HG03520 (cell line): Measurements from ENCODE around the gene OCIAD1.
A peak's percentile ranks its signal among the peaks of the same experiment; 100 is the strongest.
"Not testable (repeated sequence)": the region's sequence is repeated elsewhere in the genome, so short reads cannot be mapped to it uniquely, and the experiment has no call there.

Experiments
- ATAC-seq: cut with Tn5 transposase; IDR thresholded peaks from one replicate; pipeline ENCODE4 v1.9.1; 2021; ENCODE audit warnings: mild to moderate bottlenecking, moderate library complexity; ENCODE audit not compliant: unreplicated experiment

OCIAD1 gene

DNA sequence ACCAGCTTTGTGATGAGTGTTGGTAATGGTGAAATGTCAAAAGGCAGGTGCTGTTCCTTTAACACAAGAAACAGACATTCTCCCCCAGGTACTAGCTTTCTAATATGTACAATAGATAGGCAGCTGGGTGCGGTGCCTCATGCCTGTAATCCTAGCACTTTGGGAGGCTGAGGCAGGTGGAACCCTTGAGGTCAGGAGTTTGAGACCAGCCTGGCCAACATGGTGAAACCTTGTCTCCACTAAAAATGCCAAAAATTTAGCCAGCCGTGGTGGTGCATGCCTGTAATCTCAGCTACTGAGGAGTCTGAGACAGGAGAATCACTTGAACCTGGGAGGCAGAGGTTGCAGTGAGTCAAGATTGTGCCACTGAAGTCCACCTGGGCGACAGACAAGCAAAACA, 50.8 kb downstream of the OCIAD1 start:
- ATAC-seq, result not testable (repeated sequence)

DNA sequence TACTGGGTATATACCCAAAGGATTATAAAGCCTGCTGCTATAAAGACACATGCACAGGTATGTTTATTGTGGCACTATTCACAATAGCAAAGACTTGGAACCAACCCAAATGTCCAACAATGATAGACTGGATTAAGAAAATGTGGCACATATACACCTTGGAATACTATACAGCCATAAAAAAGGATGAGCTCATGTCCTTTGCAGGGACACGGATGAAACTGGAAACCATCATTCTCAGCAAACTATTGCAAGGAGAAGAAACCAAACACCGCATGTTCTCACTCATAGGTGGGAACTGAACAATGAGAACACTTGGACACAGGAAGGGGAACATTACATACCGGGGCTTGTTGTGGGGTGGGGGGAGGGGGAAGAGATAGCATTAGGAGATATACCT, 58.9 kb downstream of the OCIAD1 start:
- ATAC-seq, result not testable (repeated sequence)

DNA sequence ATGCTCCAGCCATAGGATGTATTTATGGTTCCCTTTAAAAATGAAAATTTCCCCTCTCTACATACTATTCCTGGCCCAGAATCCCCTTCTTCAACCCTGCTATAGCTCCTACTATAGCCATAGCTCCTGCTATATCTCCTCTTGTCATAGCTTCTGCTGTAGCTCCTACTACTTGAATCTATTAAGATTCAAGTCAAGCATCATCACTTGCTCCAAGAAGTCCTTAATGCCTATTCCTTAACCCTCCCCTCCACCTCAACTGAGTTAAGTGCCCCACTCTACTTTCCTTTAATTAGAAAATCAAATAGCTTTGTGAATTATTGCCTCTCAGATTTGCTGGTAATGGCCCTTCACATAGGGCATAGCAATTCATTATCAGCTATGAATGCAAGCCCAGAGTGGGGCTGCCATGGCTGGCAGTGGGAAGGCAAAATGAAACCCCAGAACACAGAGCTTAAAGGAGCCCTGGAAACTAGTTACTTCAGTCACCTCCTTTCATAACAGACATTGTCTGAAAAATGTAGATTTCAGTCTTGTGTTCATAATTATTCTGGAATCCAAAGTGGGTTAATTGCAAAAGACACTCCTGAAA, 60.2 kb downstream of the OCIAD1 start:
- ATAC-seq, result no peak

- no peak for ATAC-seq
Observed at GRCh38 chr4:48896845-48897244, 66.0 kb downstream of the OCIAD1 start.

DNA sequence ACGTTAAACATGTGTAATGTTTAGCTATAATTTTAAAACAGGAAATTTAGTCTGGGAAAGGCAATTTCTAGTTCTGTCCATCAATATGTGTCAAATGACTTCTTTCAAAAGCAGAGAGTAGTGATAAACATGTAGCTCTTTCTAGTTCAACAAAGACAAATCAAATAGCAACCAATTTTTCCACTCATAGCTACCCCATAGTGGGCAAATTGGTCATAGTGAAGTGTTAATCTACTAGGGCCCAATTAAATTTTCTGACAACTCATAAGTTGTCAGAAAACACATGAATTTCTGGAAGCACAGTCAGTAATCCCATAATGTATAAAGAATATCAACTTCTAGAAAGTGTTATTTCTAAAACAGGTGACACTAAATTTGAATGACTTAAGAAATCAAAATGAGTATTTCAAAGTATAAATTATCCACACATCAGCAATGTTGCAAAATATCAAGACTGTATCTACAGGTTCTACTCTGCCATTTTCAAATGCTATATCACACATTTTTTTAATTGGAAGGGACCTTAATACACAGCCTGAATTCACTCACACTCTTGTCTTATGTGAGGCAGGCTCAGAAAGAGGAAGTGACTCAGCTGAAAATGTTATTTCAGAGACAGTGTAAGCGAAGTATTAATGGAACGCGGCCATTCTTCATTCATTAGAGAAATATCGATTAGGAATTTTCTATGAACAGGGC, 68.0 kb downstream of the OCIAD1 start:
- ATAC-seq, result no peak

DNA sequence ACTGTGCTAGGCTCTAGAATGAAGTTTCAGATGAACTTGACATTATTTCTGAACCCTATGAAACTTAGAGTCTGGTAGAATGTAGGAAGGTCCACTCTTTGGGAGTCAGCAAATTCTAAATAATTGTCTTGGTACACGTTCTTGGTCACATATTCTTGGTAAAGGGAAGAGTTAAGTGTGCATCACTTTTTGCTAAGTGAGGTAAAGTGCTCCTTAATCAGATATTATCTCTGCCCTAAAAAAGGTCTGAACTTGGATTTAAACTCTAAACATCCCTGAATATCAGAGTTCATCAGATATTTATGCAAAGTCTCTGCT, 68.5 kb downstream of the OCIAD1 start:
- ATAC-seq, result no peak

DNA sequence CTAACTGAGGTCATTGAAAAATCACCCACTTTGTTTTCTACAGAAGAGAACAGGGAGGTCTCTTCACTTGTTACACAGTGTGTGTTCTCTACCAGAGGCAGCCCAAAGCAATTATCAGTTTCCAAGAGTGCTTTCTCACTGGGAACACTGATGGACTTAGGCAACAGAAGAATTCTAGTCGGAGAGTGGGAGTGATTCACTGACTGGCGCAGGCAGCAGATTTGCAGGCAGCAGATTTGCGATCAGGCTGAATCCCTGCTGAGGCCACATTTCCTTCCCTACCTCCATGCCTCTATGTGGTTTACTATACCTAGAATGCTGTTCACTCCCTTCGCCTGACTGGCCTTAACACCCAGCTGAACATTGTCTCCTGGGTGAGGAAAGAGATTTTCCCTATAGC, 69.1 kb downstream of the OCIAD1 start:
- ATAC-seq, result no peak

- ATAC-seq, result no peak
Observed at GRCh38 chr4:48901196-48901595, 70.3 kb downstream of the OCIAD1 start.

- no peak for ATAC-seq
Observed at GRCh38 chr4:48902266-48902665, 71.4 kb downstream of the OCIAD1 start.

DNA sequence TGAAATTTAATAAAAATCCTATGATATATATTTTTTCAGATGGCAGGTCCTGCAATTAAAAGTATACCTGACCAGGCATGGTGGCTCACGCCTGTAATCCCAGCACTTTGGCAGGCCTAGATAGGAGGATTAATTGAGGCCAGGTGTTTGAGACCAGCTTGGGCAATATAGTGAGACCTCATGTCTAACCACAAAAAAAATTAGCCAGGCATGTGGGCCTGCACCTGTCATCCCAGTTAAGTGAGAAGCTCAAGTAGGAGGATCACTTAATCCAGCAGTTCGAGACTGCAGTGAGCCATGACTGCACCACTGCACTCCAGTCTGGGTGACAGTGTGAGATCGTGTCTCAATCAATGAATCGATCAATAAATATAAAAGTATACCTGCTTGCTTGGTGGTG, 73.2 kb downstream of the OCIAD1 start:
- no peak for ATAC-seq

DNA sequence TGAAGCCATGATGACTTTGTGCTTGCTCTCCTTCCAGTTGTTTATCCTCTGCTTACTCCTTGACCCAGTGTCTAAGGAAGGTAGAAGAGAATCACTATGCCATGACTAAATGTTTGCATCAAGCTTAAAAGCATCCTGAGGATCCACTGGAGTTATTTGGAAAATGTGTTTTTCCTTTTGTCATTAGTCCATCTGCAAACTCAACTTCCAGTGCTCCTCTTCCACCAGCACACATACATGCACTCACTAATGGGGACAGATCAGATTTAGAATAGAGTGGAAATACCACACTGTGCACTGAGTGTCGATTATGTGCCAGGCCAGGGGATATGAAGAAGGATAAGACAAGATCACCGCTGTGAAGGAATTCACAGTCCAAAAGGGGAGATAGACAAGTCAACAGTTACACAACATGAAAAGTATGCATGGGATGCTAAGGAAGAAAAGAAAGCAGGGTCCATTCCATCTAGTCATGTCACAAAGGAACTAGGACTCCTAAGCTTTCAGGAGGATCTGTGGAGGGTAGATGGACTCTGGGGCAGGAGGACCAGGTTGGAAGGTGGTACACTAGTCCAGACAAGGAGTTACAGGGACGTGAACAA, 73.8 kb downstream of the OCIAD1 start:
- no peak for ATAC-seq

DNA sequence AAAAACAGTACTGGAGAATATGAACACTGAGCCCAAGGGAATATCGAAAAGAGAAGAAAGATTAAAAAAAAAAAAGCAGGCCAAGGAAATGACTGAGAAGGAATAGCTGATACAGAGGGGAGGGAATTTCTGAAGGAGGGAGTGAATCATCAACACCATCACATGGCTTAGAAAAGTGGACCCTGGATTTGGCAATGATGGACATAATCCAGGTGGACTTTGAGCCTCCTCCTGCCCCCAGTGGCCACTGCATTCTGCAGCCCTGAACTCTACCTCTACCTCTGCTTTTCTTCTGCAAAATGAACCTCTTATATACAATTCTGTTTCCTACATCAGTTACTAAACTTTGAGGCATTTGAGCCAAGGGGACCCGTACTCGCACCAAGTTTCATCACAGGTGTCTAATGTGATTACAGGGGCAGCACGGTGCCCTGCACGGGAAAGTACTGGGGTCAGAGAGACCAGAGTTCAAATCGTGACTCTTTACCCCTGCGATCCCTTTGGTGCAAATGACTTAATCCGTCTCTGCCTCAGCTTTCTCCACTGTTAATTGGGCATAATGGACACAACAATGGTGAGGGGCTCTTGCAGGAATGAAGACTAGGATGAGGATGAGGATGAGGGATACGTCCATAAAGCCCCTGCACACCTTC, 74.6 kb downstream of the OCIAD1 start:
- no peak for ATAC-seq

DNA sequence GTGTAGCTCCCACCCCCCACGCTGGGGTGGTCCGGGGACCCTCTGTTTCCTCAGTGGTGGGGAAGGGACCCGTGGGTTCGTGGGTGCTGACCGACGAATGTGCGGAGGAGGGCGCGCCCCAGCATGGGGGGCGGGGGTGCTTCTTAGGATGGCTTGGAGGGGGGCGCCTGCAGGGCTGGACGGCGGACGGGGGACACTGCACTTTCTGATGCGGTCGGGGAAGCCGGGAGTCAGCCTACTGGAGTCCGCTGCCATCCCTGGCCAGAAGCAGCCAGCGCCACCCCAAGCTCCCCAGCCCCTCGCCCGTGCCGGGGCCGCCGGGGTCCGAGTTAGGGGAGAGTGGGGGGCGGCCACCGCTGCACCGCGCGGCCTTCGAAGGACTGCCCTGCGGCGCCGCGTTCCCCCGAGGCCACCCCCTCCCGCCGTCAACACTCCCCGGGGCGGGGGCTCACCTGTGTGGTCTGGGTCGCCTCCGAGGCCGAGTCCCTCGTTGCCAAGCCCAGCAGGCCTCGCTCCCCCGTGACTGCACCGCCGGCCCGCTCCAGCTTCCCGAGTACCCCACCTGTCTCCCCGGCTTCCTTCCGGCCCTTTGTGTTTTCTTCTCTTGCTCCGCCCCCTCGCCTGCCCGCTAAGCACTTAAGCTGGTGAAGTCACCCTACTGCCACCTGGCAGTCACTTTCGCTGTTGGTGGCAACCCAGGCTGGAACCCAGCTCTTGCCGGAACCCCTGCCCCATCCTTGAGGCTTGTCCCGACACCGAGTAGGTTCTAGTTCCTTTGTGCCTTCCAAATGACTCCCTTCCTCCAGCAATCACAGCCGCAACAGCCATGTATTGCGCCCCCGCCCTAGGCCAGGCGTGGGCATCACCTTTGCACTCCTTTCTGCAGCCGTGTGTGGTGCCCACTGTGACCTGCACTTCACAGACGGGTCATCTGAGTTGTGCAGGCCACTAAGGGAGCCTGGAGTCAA, 75.6 kb downstream of the OCIAD1 start, which contains the start of gene OCIAD2:
Gene OCIAD2 (minus strand): TSS at position 569 of the 968 bp plus-strand sequence. CDS start 2,225 bp downstream, outside the sequence.
- ATAC-seq, result peak; percentile 85

DNA sequence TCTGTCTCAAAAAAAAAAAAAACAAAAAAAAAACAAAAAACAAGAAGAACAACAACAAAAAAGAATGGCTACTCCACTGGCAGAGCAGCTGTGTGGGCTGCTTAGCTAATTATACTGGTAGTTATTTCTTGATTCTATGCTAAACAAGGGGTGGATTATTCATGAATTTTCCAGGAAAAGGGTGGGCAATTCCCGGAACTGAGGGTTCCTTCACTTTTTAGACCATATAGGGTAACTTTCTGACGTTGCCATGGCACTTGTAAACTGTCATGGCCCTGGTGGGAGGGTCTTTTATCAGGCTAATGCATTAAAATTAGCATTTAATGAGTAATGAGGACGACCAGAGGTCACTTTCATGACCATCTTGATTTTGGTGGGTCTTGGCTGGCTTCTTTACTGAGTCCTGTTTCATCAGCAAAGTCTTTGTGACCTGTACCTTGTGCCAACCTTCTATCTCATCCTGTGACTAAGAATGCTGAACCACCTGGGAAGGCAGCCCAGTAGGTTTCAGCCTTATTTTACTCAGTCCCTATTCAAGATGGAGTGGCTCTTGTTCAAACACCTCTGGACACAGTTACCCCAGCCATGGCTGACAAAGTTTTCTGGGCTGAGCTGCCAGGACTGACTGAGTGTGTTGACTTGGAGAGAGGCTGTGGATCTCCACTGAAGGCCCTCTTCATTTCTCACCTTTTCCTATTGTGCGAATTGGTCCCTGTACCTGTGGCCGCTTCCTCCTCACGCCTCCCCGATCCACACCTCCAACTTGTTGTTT, 77.0 kb downstream of the OCIAD1 start:
- no peak for ATAC-seq

- no peak for ATAC-seq
Observed at GRCh38 chr4:48908687-48909086, 77.8 kb downstream of the OCIAD1 start.

DNA sequence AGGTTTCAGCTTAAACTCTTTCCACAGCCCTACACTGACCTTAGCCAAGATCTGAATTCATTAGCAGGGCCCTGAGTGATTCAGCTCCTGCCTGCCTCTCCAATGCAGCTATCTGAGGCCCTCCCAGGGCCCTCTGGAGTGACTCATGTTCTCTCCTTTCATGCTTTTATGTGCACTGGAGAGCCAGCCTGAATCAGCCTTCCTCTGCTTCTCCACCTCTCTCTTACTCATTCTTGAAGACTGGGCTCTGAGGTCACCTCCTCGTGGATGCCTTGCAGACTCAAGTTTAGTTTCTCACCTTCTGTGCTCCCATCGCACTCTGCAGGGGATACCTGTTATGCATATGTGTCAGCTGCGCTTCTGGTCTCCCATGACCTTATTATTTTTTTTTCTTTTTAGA, 78.8 kb downstream of the OCIAD1 start:
- ATAC-seq, result no peak

DNA sequence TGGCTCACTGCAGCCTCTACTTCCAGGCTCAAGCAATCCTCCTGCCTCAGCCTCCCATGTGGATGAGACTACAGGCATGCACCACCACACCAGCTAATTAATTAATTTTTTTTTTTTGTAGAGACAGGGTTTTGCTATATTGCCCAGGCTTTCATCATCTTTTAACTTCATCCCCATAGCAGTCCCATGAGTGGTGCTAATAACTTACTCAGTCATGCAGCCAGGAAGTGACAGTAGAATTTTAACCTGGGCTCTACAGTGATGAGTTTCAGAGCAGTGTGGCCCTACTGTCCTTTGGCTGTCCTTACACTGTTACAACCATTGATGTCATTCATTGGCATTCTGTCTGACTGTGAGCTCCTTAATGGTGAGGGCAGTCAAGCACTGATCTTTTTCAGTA, 79.6 kb downstream of the OCIAD1 start:
- no peak for ATAC-seq
